Thoracic aorta (tissue), 2 donors: ENCODE measurements around the gene PSPH. TPM values are rescaled to one million over a fixed set of nuclear protein-coding genes. Genes with fewer than 3 reads are reported as not detected.

Source experiments
- ATAC-seq: fragments of 150-250 bp; one replicate; pipeline ENCODE4 v1.8.0; 2017; ENCODE audit warnings: low read depth; ENCODE audit not compliant: insufficient number of reproducible peaks, low FRiP score
- DNase-seq: peaks from one replicate; pipeline ENCODE4 v3.0.0-alpha.2; 2020; ENCODE audit warnings: low spot score
- H3K27ac ChIP-seq, 2 donors: fragments of 200-600 bp; sonication (generic); 1 replicate in 1 of 2; 2 replicates in 1 of 2; pipeline ENCODE4 v1.5.1; 2016; ENCODE audit warnings: mild to moderate bottlenecking in 2 of 2, moderate library complexity in 2 of 2
- H3K27me3 ChIP-seq: fragments of 200-600 bp; sonication (generic); replicated peaks from 2 replicates; pipeline ENCODE4 v1.6.0; 2016; ENCODE audit warnings: mild to moderate bottlenecking; ENCODE audit not compliant: insufficient read depth
- H3K36me3 ChIP-seq: fragments of 200-600 bp; sonication (generic); one replicate; pipeline ENCODE4 v1.5.1; 2016
- H3K4me1 ChIP-seq, 2 donors: fragments of 200-600 bp; sonication (generic); 1 replicate in 1 of 2; 2 replicates in 1 of 2; pipeline versions ENCODE4 v1.5.1 to v1.6.0; 2016; ENCODE audit warnings: low read depth in 2 of 2, mild to moderate bottlenecking in 1 of 2; ENCODE audit not compliant: control insufficient read depth in 1 of 2
- H3K4me3 ChIP-seq: fragments of 200-600 bp; sonication (generic); 2 replicates; pipeline ENCODE4 v1.5.1; 2016; ENCODE audit warnings: mild to moderate bottlenecking
- H3K9me3 ChIP-seq: fragments of 200-600 bp; sonication (generic); 2 replicates; pipeline ENCODE4 v1.5.1; 2016
- total RNA-seq, 2 donors: library from RNA; depleted of rRNA; stranded (reverse); fragments of >200 nt; gene quantifications; one replicate each; pipeline versions ENCODE4 v1.1.0 to v1.2.3, GENCODE V29; 2016
- TF ChIP-seq, protein P1 (sequence below): fragments of 200-600 bp; sonication (generic); IDR thresholded peaks from one replicate; pipeline ENCODE4 v1.5.1; 2019; ENCODE audit warnings: antibody characterized with exemption

The PSPH gene
- total RNA-seq, 2 donors from 2014 or later: 5.1 to 5.8 TPM

DNA sequence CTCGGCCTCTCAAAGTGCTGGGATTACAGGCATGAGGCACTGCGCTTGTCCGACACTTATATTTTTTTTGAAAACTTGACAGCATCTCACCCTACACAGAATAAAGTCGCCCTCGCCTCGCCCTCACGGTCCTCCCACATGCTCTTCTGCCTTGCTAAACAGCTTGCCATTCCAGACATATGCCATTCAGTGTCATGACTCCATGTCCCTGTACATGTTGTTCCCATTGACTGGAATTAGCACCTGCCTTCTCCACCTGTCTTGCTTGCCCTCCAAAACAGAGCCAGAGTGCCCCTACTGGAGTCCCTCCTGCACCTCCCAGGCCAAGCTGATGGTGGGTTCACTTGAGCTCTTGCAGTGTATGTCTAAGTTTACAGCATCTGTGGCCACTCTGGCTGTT lies 80.7 kb downstream of the PSPH start:
- Histone ChIP-seq H3K36me3 (no peaks in the 10 kb centered on the region), H3K4me1 (peaks cover 0 to 9% of the 10 kb centered on the region in 2 donors), H3K27ac (no peak overlapping the region), H3K9me3 (no peaks in the 10 kb centered on the region), H3K27me3 (no peaks in the 10 kb centered on the region), H3K4me3 (no peak overlapping the region)
- ATAC-seq (no peak), DNase-seq (no peak)
- TF ChIP-seq, protein P1, sequence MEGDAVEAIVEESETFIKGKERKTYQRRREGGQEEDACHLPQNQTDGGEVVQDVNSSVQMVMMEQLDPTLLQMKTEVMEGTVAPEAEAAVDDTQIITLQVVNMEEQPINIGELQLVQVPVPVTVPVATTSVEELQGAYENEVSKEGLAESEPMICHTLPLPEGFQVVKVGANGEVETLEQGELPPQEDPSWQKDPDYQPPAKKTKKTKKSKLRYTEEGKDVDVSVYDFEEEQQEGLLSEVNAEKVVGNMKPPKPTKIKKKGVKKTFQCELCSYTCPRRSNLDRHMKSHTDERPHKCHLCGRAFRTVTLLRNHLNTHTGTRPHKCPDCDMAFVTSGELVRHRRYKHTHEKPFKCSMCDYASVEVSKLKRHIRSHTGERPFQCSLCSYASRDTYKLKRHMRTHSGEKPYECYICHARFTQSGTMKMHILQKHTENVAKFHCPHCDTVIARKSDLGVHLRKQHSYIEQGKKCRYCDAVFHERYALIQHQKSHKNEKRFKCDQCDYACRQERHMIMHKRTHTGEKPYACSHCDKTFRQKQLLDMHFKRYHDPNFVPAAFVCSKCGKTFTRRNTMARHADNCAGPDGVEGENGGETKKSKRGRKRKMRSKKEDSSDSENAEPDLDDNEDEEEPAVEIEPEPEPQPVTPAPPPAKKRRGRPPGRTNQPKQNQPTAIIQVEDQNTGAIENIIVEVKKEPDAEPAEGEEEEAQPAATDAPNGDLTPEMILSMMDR: no peak

- TF ChIP-seq, protein P1: no peak
- peaks cover 0 to 13% of the 10 kb centered on the region in 2 donors for H3K4me1 ChIP-seq
Observed at GRCh38 chr7:55969391-55969790, 81.9 kb downstream of the PSPH start.

DNA sequence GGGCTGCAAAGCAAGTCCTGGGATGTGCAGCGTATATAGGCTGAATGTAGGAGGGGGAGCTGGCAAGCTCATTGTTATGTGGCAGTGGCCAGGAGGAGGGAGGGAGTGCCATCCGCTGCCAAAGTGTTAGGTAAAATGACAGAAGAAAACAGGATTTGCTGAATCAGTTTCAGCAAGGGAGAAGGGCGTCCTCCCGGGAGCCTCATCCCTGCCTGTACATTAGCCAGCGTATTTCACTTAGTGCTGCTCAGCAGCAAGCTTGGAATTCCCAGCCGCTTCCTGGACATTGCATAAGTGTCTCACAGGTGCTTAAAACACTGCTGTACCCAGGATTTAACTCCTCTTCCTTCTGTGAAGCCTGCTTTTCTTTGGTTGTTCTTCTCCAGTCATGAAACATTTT lies 84.4 kb downstream of the PSPH start:
- H3K27me3 ChIP-seq: no peaks in the 10 kb centered on the region
- TF ChIP-seq, protein P1: no peak
- no peaks in the 10 kb centered on the region for H3K36me3 ChIP-seq
- H3K4me3 ChIP-seq: no peak overlapping the region
- ATAC-seq (no peak), DNase-seq (no peak)
- no peak overlapping the region for H3K27ac ChIP-seq
- H3K9me3 ChIP-seq: no peaks in the 10 kb centered on the region
- peaks cover 2 to 19% of the 10 kb centered on the region in 2 donors for H3K4me1 ChIP-seq

More at GRCh38 chr7:55969391-55969790, 81.9 kb downstream of the PSPH start:
- Histone ChIP-seq H3K9me3 (no peaks in the 10 kb centered on the region), H3K4me3 (no peak overlapping the region), H3K36me3 (no peaks in the 10 kb centered on the region), H3K27ac (no peak overlapping the region), H3K27me3 (no peaks in the 10 kb centered on the region)
- ATAC-seq: no peak
- no peak for DNase-seq

- Histone ChIP-seq H3K4me3 (peak overlapping the region; percentile 91), H3K4me1 (peaks cover 2 to 19% of the 10 kb centered on the region in 2 donors), H3K36me3 (no peaks in the 10 kb centered on the region), H3K9me3 (no peaks in the 10 kb centered on the region), H3K27ac (peak overlapping the region in 1 of 2 donors; percentile 7), H3K27me3 (no peaks in the 10 kb centered on the region)
- no peak for DNase-seq
- no peak for ATAC-seq
- TF ChIP-seq, protein P1: no peak
Observed at GRCh38 chr7:55965805-55966421, 85.3 kb downstream of the PSPH start.

- ATAC-seq (peak; percentile 9), DNase-seq (peak; percentile 10)
- TF ChIP-seq, protein P1: no peak
- Histone ChIP-seq H3K4me3 (peak overlapping the region; percentile 91), H3K27ac (peak overlapping the region; percentile 90 to 95), H3K9me3 (no peaks in the 10 kb centered on the region), H3K27me3 (no peaks in the 10 kb centered on the region), H3K4me1 (peaks cover 2 to 19% of the 10 kb centered on the region in 2 donors), H3K36me3 (no peaks in the 10 kb centered on the region)
Observed at GRCh38 chr7:55965100-55965470, 86.2 kb downstream of the PSPH start.
